Kasumi-1 (cell line): ENCODE measurements around the gene MRPL51.

Experiments
- DNase-seq, 2 experiments: peaks; one replicate each; lab custom pipeline; 2025; lab: John Stamatoyannopoulos, UW

MRPL51 gene

DNA sequence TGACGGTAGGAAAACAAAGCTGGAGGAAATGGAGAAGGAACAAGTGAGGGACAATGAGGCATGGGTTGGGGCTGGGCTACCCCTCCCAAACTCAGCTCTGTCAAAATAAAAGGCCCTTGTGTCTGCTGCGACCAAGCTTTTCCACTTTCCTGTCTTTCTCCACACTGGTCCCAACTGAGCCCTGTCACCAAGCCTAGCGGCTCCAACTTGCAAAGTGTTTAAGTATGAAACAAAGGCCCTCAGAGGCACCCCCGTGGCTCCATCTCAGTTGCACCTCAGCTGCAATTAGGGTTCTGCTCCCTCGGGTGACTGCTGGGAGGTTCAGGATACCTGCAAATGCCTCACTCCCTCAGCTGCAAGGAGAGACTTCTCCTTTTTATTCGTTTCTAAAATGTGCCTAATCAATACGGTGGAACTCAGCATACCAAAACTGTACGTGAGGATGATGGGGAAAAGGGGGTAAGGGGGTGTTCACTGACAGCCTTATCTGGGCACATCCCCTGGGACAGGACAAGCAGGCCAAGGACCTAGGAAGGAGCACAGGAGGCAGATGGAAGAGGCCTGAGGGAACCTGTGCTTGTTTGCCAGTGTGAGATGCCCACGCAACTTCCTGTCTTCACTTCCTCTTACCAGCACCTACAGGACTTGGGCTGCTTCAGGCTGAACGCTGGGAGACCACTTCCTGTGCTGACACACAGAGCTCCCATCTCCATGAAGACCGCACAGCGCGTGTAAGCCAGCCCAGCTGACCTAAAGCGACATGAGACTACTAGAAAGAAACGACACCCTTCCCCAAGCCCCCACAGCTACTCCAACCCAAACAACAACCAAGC, 31.4 kb downstream of the MRPL51 start:
- peak; percentile 89 to 95 for DNase-seq

- DNase-seq: no peak
These were observed 32.2 kb downstream of the MRPL51 start for GRCh38 chr12:6460751-6461371.

DNA sequence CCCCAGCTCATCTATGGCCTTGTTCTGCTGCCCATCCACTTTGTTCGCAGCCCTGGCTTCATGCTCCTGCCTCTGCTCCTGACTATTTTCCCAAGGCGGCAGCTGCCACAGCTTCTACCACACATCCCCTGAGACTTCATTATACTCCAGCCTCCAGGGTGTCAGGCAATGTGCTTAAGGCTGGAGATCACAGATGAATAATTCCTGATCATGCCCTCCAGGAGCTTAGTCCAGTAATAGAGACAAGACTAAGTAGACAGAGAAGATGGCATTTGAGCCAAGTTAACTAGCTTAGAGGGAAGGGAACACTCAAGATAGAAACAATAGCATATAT, 34.1 kb downstream of the MRPL51 start:
- no peak for DNase-seq

GRCh38 chr12:6458281-6459003, 34.6 kb downstream of the MRPL51 start:
- DNase-seq: no peak

DNA sequence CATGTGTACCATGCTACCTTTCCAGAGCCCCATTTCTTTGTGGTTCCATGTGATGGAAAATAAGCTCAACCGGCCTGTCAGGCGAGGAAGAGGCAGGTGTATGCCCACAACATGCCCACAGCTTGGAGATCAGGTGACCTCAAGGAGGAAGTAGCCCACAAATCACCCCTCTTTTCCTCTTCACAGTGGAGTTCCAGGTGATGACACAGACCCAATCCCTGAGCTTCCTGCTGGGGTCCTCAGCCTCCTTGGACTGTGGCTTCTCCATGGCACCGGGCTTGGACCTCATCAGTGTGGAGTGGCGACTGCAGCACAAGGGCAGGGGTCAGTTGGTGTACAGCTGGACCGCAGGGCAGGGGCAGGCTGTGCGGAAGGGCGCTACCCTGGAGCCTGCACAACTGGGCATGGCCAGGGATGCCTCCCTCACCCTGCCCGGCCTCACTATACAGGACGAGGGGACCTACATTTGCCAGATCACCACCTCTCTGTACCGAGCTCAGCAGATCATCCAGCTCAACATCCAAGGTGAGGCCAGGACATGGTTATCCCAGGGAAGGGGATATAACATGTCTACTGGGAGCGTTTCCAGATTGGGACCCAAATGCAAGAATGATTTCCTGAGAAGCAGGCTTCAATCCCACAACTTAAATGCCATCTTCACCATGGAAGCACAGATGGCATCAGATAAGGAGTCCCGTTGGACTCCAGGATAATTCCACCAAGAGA, 35.7 kb downstream of the MRPL51 start:
- no peak for DNase-seq

- no peak for DNase-seq
These were observed 40.0 kb downstream of the MRPL51 start for GRCh38 chr12:6452944-6453630.

DNA sequence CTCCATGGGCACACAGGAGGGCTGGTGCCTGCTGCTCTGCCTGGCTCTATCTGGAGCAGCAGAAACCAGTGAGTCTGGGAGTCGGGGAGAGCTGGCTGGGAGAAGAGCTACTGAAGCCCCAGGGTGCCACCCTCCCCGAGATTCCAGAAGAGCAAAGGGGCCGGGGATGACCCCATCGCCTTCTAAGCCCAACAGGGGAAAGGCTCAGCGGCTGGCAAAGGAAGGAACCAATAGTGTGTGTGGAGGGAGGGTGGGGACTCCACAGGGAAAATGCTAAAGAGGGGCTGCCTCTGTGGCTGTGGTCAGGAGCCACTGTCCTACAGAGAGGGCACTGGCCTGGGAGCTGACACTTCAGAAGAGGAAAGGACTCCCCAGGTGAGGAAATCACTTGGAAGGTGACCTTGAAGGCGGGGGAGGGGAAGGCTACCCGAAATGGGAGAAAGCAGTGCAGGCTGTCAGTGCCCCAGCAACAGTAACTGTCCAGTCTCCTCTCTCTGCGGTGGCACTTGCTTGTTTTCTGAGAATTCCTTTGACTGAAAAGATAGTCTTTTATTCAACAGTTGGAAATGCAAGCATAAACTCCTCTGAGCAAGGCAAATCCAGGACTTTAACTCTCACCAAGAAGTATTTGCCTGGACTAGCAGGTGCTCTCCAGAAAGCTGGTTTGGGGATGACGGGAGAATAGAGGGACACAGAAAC, 40.7 kb downstream of the MRPL51 start:
- no peak for DNase-seq

DNA sequence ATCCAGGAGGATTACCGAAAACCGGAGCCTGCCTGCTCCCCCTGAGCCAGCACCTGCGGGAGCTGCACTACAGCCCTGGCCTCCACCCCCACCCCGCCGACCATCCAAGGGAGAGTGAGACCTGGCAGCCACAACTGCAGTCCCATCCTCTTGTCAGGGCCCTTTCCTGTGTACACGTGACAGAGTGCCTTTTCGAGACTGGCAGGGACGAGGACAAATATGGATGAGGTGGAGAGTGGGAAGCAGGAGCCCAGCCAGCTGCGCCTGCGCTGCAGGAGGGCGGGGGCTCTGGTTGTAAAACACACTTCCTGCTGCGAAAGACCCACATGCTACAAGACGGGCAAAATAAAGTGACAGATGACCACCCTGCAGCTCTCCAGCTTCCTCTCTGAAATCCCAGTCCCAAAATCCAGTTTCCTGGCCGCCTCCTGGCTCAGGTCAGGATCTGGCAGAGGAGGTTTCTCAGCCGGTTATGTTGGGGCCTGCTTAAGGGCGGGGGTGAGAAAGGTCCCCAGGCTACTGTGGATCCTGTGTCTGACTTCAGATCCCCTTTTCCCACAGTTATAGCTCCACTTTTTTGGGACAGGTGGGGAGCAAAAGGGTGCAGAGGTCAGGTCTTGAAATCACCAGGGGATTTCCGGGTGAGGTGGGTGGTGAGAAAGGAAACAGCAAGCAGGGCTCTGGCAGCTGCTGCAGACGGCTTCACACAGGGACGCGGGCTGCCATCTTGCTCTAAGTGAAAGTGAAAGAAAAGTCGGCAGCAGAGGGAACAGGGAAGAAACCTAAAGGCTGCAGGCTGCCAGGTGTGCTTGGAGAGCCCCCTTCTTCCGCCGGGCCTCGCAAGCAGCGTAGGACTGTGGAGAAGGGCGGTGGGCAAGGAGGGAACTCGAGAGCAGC, 41.5 kb downstream of the MRPL51 start, which contains the start of gene TAPBPL:
Gene TAPBPL, plus strand, starts transcription at position 695 of the 897 bp plus-strand sequence. CDS start 207 bp downstream, outside the sequence.
- DNase-seq: peak; percentile 58 to 69

- DNase-seq: no peak
These were observed 42.2 kb downstream of the MRPL51 start for GRCh38 chr12:6450869-6451347.

- no peak for DNase-seq
These were observed 42.8 kb downstream of the MRPL51 start for GRCh38 chr12:6450091-6450868.

DNA sequence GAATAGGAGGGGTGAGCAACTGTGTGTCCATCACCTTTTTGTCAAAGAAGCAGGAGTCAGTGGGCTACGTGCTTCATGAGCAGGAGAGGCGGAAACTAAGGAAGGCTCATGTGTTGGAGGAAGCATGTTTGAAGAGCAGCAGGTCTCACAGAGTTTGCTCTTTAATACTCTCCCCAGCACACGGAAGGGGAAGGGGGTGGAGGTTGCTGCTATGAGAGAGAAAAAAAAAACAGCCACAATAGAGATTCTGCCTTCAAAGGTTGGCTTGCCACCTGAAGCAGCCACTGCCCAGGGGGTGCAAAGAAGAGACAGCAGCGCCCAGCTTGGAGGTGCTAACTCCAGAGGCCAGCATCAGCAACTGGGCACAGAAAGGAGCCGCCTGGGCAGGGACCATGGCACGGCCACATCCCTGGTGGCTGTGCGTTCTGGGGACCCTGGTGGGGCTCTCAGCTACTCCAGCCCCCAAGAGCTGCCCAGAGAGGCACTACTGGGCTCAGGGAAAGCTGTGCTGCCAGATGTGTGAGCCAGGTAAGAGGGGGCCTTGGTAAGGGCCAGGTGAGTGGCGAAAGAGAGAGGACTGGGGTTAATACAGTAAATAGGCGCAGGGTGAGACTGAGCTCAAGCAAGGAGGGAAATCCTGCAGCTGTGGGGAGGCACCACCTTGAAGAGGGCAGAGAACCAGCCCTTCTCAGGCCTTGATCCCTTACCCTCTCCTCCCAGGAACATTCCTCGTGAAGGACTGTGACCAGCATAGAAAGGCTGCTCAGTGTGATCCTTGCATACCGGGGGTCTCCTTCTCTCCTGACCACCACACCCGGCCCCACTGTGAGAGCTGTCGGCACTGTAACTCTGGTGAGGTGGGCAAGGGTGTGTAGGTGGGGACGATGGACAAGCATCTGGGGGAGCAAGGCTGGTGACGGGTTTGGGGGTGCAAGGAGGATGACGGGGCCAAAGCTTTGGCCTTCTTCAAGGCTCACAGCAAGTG, 48.1 kb downstream of the MRPL51 start, which contains the start of gene CD27:
Gene CD27, plus strand, starts transcription at position 252 of the 985 bp plus-strand sequence. Its CDS starts 141 bp downstream, at position 393.
- no peak for DNase-seq

GRCh38 chr12:6444031-6444430, 49.0 kb downstream of the MRPL51 start:
- DNase-seq: no peak

DNA sequence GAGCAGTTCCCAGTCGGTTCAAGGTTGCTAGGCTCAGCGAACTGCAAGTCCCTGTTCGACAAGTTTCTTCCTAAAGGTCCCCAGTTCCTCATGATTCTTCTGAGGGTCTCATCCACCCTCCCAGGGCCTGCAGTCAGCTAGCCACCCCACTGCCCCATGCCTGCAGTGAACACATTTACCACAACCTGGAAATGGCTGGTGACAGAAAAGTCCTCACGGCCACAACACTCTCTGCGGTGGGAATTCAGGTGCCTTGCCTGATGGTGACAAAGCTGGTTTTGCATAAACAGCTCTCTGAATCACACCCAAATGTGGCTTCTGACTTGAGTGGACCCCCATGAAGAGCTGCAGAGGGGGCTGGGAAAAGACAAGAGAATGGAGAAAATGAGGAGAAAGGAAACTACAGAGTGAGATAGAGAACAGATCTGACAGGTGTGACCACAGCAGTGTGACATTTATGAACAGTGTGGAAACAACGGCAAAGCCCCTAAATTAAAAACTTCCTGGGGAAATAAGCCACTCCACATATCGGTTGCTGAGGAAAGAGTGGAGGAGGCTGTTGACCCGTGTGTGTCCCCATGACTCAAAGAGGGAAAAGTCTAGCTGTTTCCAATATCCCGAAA, 49.6 kb downstream of the MRPL51 start:
- DNase-seq: no peak

DNA sequence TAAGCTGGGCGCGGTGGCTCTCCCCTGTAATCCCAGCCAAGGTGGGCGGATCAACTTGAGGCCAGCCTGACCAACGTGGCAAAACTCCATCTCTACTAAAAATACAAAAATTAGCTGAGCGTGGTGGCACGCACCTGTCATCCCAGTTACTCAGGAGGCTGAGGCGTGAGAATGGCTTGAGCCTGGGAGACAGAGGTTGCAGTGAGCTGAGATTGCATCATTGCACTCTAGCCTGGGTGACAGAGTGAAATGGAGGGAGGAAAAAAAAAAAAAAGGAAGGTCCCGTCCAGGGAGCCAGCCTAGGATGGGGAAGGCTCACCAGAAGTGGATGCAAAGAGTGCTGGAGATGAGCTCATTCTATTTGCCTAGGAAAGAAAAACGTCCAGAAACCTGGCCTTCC, 50.2 kb downstream of the MRPL51 start:
- no peak for DNase-seq
